Cardiac septum (tissue), 1 donor: ENCODE measurements around the gene MAP6D1. TPM values are rescaled to one million over a fixed set of nuclear protein-coding genes. Genes with fewer than 3 reads are reported as not detected.

Source experiments
- DNase-seq: peaks from one replicate; pipeline ENCODE4 v3.0.0-alpha.2; 2020; ENCODE audit warnings: low spot score
- intact Hi-C: fragments of 100-400 bp; cut with DNase I; formaldehyde crosslinking; loops from one replicate; pipeline ENCODE4 v1.14.0; 2022
- long read RNA-seq: library from polyadenylated mRNA; unstranded; transcript quantifications from one replicate; pipeline ENCODE4 v2.0.0, GENCODE V29; 2021
- total RNA-seq: library from RNA; stranded (reverse); fragmentation: NEBNext Ultra II Directional; extraction: Animal tissue kit (Norgen Biotek cat#: 25700); gene quantifications from one replicate; pipeline ENCODE4 v1.2.1, GENCODE V29; 2021
- donor health status: DM: no; HTN: no; CAD: no.

The MAP6D1 gene
- total RNA-seq: 2.3 TPM
- long read RNA-seq, transcript MAP6D1-201 (3 exons, 2,111 nt): major isoform, 10 of 10 reads
- long read RNA-seq, partial matches to known transcripts: 0 of 10 reads
- long read RNA-seq, other reads (novel, unspliced or antisense): 0 of 10 reads

GRCh38 chr3:183825456-183826161 is at the start of gene MAP6D1:
TSS of gene MAP6D1 (minus strand) at chr3:183825577. CDS start at chr3:183825547, 30 bp downstream.
- DNase-seq: peak; percentile 73
- intact Hi-C loops: no loop called here

GRCh38 chr3:183873914-183874313 is 48.5 kb upstream of the MAP6D1 start:
- no peak for DNase-seq
- intact Hi-C loops: no loop called here

- intact Hi-C loops: no loop called here
- no peak for DNase-seq
Observed at GRCh38 chr3:183871541-183871940, 46.2 kb upstream of the MAP6D1 start.

- intact Hi-C loops: no loop called here
- no peak for DNase-seq
Observed at GRCh38 chr3:183870563-183870962, 45.2 kb upstream of the MAP6D1 start.

- intact Hi-C loops: no loop called here
- DNase-seq: no peak
Observed at GRCh38 chr3:183868796-183869195, 43.4 kb upstream of the MAP6D1 start.

- intact Hi-C loops: no loop called here
Observed at GRCh38 chr3:183862610-183863009, 37.2 kb upstream of the MAP6D1 start.

GRCh38 chr3:183857863-183858262 is 32.5 kb upstream of the MAP6D1 start:
- no peak for DNase-seq
- intact Hi-C loops: no loop called here

More at GRCh38 chr3:183862610-183863009, 37.2 kb upstream of the MAP6D1 start:
- no peak for DNase-seq

- intact Hi-C loops: no loop called here
- DNase-seq: no peak
Observed at GRCh38 chr3:183854318-183855035, 29.1 kb upstream of the MAP6D1 start.

- DNase-seq: no peak
- intact Hi-C loops: no loop called here
Observed at GRCh38 chr3:183845608-183846288, 20.4 kb upstream of the MAP6D1 start.

- intact Hi-C loops: no loop called here
- no peak for DNase-seq
Observed at GRCh38 chr3:183845090-183845489, 19.7 kb upstream of the MAP6D1 start.

- intact Hi-C loops: no loop called here
- DNase-seq: no peak
Observed at GRCh38 chr3:183844606-183845005, 19.2 kb upstream of the MAP6D1 start.

GRCh38 chr3:183839751-183840150 is 14.4 kb upstream of the MAP6D1 start:
- intact Hi-C loops: no loop called here
- DNase-seq: no peak

GRCh38 chr3:183837894-183838293 is 12.5 kb upstream of the MAP6D1 start:
- intact Hi-C loops: no loop called here

GRCh38 chr3:183837390-183837789 is 12.0 kb upstream of the MAP6D1 start:
- intact Hi-C loops: no loop called here
- peak; percentile 63 for DNase-seq

More at GRCh38 chr3:183837894-183838293, 12.5 kb upstream of the MAP6D1 start:
- no peak for DNase-seq

GRCh38 chr3:183833516-183833915 is 8.1 kb upstream of the MAP6D1 start:
- no peak for DNase-seq
- intact Hi-C loops: no loop called here

- DNase-seq: no peak
- intact Hi-C loops: no loop called here
Observed at GRCh38 chr3:183830187-183830586, 4.8 kb upstream of the MAP6D1 start.

- no peak for DNase-seq
- intact Hi-C loops: no loop called here
Observed at GRCh38 chr3:183829466-183829865, 4.1 kb upstream of the MAP6D1 start.

- DNase-seq: no peak
- intact Hi-C loops: no loop called here
Observed at GRCh38 chr3:183828538-183828870, 3.1 kb upstream of the MAP6D1 start.

GRCh38 chr3:183827809-183828537 is 2.6 kb upstream of the MAP6D1 start:
- intact Hi-C loops: no loop called here
- peak; percentile 56 for DNase-seq
